ENCODE measurements around the gene ATP9B. TPM values are rescaled to one million over a fixed set of nuclear protein-coding genes. Genes with fewer than 3 reads are reported as not detected.

ATP9B gene
- polyA plus RNA-seq, 1 of the 3 experiments (the other 2 are of a cell fraction): 11.2 TPM

GRCh38 chr18:79360933-79361332 is 291.7 kb downstream of the ATP9B start (continued):
- TF ChIP-seq MEF2A (IDR thresholded peaks at IDR 0.05; ENCODE audit: borderline replicate concordance, low read depth): no peak

GRCh38 chr18:79361766-79362522 is 292.8 kb downstream of the ATP9B start:
- Histone ChIP-seq H3K4me1 (ENCODE audit: control insufficient read depth in 1 of 2, insufficient read depth in 2 of 2, low read depth in 1 of 2, low read length in 1 of 2) (peaks cover 0 to 15% of the 10 kb centered on the region in 2 experiments; a peak in 1 of 4 replicates), H3F3A (replicated peaks; ENCODE audit: insufficient read depth) (no peaks in the 10 kb centered on the region), H3K9me2 (no peaks in the 10 kb centered on the region), H3K27me3 (ENCODE audit: insufficient read depth) (no peaks in the 10 kb centered on the region), H3K27ac (ENCODE audit: low read depth in 2 of 2, low read length in 1 of 2) (no peak overlapping the region), H3K36me3 (replicated peaks in 1 of 2; ENCODE audit: control insufficient read depth in 1 of 2, insufficient read depth in 2 of 2, low read length in 1 of 2) (peaks cover 14 to 29% of the 10 kb centered on the region in 2 experiments), H3K9ac (no peak overlapping the region), H2AFZ (ENCODE audit: low read depth) (no peak overlapping the region), H3K79me2 (ENCODE audit: insufficient read depth) (no peaks in the 10 kb centered on the region), H3K4me2 (no peak overlapping the region), H3K4me3 (ENCODE audit: low read depth in 2 of 2, low read length in 1 of 2) (no peak overlapping the region), H3K9me3 (no peaks in the 10 kb centered on the region), H4K20me1 (ENCODE audit: insufficient read depth) (no peaks in the 10 kb centered on the region)
- DNase-seq: no peak
- 87% methylated on average over 20 of the region's 20 CpGs for WGBS (ENCODE audit: low lambda C conversion rate)
- ChIA-PET POLR2A (no interaction called here), CTCF (interaction anchor here (0.9 to 1.3 kb wide), 2 partner anchors 19 to 167 kb away, joined by 3 to 4 read pairs; no protein-coding TSS in a partner anchor)
- TF ChIP-seq TEAD4 (IDR thresholded peaks at IDR 0.05; ENCODE audit: borderline replicate concordance, insufficient read depth) (no peak), PBX3 (IDR thresholded peaks at IDR 0.05) (no peak), IRF3 (IDR thresholded peaks at IDR 0.05; ENCODE audit: low read depth, low read length) (no peak), FOXM1 (IDR thresholded peaks at IDR 0.05; ENCODE audit: low read depth) (no peak), EZH2phosphoT487 (IDR thresholded peaks at IDR 0.05; ENCODE audit: borderline replicate concordance, low read depth) (no peak), RXRA (IDR thresholded peaks at IDR 0.05; ENCODE audit: borderline replicate concordance, low read depth) (no peak), ZBTB33 (IDR thresholded peaks at IDR 0.05; ENCODE audit: borderline replicate concordance, low read depth) (no peak), RCOR1 (IDR thresholded peaks at IDR 0.05; ENCODE audit: low read length) (no peak), TCF12 (IDR thresholded peaks at IDR 0.05) (no peak), CHD2 (IDR thresholded peaks at IDR 0.05; ENCODE audit: low read length, partially characterized antibody) (no peak), GABPA (IDR thresholded peaks at IDR 0.05; ENCODE audit: low read depth) (no peak), CTCF (IDR thresholded peaks at IDR 0.05) (no peak), TAF1 (IDR thresholded peaks at IDR 0.05; ENCODE audit: borderline replicate concordance, low read depth, low read length) (no peak)
